Measurements from ENCODE around the gene ELL2. TPM values are rescaled to one million over a fixed set of nuclear protein-coding genes. Genes with fewer than 3 reads are reported as not detected.
A peak's percentile ranks its signal among the peaks of the same experiment; 100 is the strongest.
"Not testable (repeated sequence)": the region's sequence is repeated elsewhere in the genome, so short reads cannot be mapped to it uniquely, and the experiment has no call there.

ELL2 gene
- polyA plus RNA-seq, 1 donor, result 49.4 TPM

DNA sequence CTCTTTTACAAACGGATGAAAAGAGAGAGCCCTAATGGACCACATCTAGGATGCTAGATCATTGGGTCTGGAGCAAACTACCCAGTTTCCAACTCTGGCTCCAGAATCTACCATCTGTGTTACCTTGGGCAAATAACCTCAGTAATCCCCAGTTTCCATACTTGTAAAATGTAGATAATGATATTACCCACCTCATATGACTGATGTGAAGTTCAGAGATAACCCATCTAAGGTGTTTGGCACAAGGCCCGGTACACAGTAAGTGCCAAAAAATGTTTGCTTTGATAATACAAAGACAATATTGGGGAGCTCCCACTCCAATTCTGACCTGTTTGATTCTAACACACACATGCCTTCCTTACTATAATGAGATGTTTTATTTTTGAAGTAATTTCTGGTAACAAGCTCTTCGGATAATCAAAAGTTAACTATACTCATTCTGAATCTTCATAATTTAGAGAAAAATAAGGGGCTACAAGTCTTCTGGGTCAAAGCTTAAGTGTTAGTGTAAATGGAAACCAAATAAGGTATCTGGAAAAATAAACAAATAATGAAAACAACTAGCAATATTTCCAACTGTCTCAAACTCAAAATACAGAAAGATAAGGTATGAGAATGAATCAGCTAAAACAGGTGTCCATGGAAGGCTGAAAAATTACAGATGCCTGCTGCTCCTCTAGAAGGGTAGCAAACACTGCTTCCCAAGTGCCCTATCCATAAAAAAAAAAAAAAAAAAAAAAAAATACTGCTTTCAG is 30.4 kb downstream of the ELL2 start:
- Histone ChIP-seq H3K27ac (ENCODE audit: low read length) (no peak overlapping the region), H3K36me3 (ENCODE audit: control insufficient read depth, insufficient read depth, low read length) (no peaks in the 10 kb centered on the region), H3K4me3 (ENCODE audit: low read length) (no peak overlapping the region), H3K9me3 (ENCODE audit: control insufficient read depth, low read depth, low read length) (no peaks in the 10 kb centered on the region), H3K27me3 (ENCODE audit: control insufficient read depth, insufficient read depth, low read length) (no peaks in the 10 kb centered on the region), H3K4me1 (ENCODE audit: control insufficient read depth, insufficient read depth, low read length) (peaks cover 9% of the 10 kb centered on the region)
- no peak for DNase-seq
- WGBS (ENCODE audit: insufficient coverage, low lambda C conversion rate), result 80% methylated on average over 2 of the region's 3 CpGs

DNA sequence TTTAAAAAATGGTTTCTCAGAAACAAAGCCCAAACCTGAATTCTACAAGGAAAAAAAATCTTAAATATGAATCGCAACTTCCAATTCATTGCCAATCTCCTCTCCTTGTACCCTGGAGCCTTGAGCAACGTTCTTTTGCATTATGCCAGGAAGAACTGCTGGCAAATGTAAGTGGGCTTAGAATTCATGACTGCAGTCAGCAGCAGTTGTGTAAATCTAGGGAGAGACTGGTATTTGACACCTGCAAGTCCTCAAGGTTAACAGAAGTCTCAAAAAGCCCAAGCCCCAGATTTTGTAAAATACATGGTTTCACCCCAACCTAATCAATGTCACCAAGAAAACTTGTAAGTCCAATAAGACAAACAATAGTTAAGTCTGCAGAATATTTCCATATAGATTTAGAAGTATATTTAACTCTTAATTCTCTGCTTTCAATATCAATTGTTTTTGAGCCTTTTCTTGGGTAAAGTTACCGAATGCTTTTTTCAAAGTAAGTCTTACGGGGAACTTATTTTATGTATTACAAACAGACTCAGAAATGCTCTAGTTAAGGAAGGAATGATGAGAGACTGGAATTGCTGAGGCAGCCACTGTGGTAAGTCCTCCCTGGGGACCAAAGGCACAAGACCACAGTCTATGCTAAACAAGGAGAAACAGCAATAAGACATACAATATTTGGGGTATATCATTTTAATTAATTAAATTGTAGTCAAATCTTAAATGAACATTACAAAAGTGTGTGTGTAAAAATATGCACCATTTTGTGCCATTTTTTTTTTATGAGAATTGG is 31.3 kb downstream of the ELL2 start:
- Histone ChIP-seq H3K27me3 (ENCODE audit: control insufficient read depth, insufficient read depth, low read length) (no peaks in the 10 kb centered on the region), H3K9me3 (ENCODE audit: control insufficient read depth, low read depth, low read length) (no peaks in the 10 kb centered on the region), H3K27ac (ENCODE audit: low read length) (no peak overlapping the region), H3K4me1 (ENCODE audit: control insufficient read depth, insufficient read depth, low read length) (peaks cover 12% of the 10 kb centered on the region), H3K4me3 (ENCODE audit: low read length) (no peak overlapping the region), H3K36me3 (ENCODE audit: control insufficient read depth, insufficient read depth, low read length) (no peaks in the 10 kb centered on the region)
- no peak for DNase-seq
- 100% methylated on average over 2 of the region's 4 CpGs for WGBS (ENCODE audit: insufficient coverage, low lambda C conversion rate)

DNA sequence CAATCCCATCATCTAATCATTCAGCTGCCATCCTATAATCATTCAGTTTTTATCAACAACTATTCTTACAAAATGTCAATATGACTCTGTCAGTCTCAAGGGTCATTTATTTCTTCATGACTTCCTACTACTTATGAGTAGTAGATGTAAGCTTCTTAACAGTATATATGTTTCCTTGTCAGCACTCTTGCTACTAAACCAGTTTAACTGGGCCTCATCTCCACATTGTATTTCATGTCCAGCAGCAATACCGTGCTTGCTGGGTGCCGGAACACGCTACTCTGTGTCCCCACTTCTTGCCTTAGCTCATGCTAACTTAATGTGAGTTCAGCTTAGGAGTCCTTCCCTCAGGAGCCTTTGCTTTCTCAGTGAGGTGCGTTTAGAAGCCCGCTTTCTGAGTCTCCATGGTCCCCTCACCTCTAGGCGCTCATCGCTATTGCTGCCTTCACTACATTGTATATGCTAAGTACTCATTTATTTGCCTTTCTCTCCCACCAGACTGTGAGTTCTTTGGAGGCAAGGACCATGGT is 32.9 kb downstream of the ELL2 start:
- DNase-seq, result peak; percentile 21 to 51
- WGBS (ENCODE audit: insufficient coverage, low lambda C conversion rate), result 100% methylated on average over 2 of the region's 7 CpGs
- Histone ChIP-seq H3K4me3 (ENCODE audit: low read length) (no peak overlapping the region), H3K27ac (ENCODE audit: low read length) (no peak overlapping the region), H3K36me3 (ENCODE audit: control insufficient read depth, insufficient read depth, low read length) (no peaks in the 10 kb centered on the region), H3K4me1 (ENCODE audit: control insufficient read depth, insufficient read depth, low read length) (peaks cover 17% of the 10 kb centered on the region), H3K9me3 (ENCODE audit: control insufficient read depth, low read depth, low read length) (no peaks in the 10 kb centered on the region), H3K27me3 (ENCODE audit: control insufficient read depth, insufficient read depth, low read length) (no peaks in the 10 kb centered on the region)

DNA sequence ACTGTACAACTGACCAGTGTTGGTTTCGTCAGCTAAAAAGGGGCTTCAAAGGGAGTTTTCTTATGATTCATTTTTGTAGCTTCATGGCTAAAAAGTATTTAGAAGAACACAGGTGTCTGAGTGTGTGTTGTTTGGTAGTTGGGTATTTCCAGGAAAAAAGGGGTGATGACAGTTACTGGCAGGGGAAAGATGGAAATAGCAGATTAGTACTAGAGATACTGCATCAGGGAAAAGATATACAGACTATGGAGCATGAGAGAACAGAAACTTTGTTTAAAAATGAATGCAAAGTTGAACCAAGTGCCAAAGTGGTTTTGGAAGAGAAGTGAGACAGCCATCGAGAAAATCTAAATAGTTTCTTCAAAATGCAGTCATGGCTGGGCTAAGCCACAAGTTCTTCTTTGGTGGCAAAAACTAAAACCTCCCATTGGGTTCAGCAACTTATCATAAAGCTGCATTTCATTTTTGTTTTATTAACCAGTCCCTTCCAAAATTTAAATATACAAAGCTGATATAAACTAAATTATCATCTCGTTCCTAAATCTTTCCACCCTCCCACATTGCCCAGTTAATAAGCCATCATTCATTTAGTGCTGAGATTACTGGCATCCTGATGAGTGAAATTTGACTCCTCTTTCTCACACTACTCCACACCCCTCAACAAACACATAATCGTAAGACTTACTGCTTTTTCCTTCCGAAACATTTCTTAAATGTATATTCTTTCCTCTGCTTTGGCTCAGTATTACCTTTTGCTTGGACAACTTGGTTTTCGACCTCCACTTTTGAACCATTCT is 33.5 kb downstream of the ELL2 start:
- Histone ChIP-seq H3K27me3 (ENCODE audit: control insufficient read depth, insufficient read depth, low read length) (no peaks in the 10 kb centered on the region), H3K4me3 (ENCODE audit: low read length) (no peak overlapping the region), H3K36me3 (ENCODE audit: control insufficient read depth, insufficient read depth, low read length) (no peaks in the 10 kb centered on the region), H3K27ac (ENCODE audit: low read length) (no peak overlapping the region), H3K9me3 (ENCODE audit: control insufficient read depth, low read depth, low read length) (no peaks in the 10 kb centered on the region), H3K4me1 (ENCODE audit: control insufficient read depth, insufficient read depth, low read length) (peaks cover 23% of the 10 kb centered on the region)
- no peak for DNase-seq
- WGBS (ENCODE audit: insufficient coverage, low lambda C conversion rate), result 86% methylated on average over 3 of the region's 6 CpGs

DNA sequence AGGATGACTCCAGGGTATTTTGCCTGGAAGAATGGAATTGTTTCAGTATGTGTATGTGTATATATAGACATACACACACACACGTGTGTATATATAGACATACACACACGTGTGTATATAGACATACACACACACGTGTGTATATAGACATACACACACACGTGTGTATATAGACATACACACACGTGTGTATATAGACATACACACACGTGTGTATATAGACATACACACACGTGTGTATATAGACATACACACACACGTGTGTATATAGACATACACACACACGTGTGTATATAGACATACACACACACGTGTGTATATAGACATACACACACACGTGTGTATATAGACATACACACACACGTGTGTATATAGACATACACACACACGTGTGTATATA is 34.4 kb downstream of the ELL2 start:
- not testable (repeated sequence) for H3K27me3 ChIP-seq (ENCODE audit: control insufficient read depth, insufficient read depth, low read length); DNase-seq; H3K9me3 ChIP-seq (ENCODE audit: control insufficient read depth, low read depth, low read length); H3K27ac ChIP-seq (ENCODE audit: low read length); H3K4me3 ChIP-seq (ENCODE audit: low read length); H3K36me3 ChIP-seq (ENCODE audit: control insufficient read depth, insufficient read depth, low read length)
- no CpG with 5 or more reads among the region's 13 CpGs for WGBS (ENCODE audit: insufficient coverage, low lambda C conversion rate)
- peaks cover 27% of the 10 kb centered on the region for H3K4me1 ChIP-seq (ENCODE audit: control insufficient read depth, insufficient read depth, low read length)

DNA sequence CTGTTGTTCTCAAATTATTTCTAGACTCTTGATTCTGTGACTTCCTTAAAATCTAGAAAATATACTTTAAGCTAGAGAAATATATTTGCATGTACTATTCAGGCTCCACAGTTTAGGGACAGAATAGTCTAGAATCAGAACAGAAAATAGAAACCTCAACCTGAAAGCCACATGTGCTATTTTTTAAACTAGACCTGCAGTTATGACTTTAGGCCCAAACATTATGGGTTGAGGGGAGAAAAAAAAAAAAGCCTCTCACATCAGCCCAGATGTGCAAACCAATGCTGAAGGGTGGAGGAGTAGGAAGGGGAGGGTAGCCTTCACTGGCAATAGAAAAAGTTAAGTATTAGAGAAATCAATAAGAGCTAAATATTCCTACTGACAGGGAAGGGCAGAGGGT is 35.7 kb downstream of the ELL2 start:
- H3K9me3 ChIP-seq (ENCODE audit: control insufficient read depth, low read depth, low read length), result no peaks in the 10 kb centered on the region
- no peaks in the 10 kb centered on the region for H3K36me3 ChIP-seq (ENCODE audit: control insufficient read depth, insufficient read depth, low read length)
- no peak overlapping the region for H3K27ac ChIP-seq (ENCODE audit: low read length)
- no peak for DNase-seq
- peaks cover 24% of the 10 kb centered on the region for H3K4me1 ChIP-seq (ENCODE audit: control insufficient read depth, insufficient read depth, low read length)
- H3K4me3 ChIP-seq (ENCODE audit: low read length), result no peak overlapping the region
- H3K27me3 ChIP-seq (ENCODE audit: control insufficient read depth, insufficient read depth, low read length), result no peaks in the 10 kb centered on the region

DNA sequence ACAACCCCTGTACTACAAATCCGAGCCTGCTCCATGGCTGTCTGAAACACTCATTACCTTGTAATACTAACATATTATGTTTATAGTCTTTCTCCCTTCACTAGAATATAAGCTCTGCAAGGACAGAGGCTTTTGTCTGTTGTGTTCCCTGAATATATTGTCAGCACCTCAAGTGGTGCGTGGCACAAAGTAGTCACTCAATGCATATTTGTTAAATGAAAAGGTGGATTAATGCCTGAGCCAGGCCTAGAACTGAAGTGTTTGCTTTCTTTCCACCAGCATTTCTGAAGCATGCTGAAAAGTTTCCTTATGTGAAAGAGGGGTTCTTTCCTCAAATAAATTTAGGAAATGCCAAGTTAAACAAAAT is 36.3 kb downstream of the ELL2 start:
- Histone ChIP-seq H3K36me3 (ENCODE audit: control insufficient read depth, insufficient read depth, low read length) (no peaks in the 10 kb centered on the region), H3K4me1 (ENCODE audit: control insufficient read depth, insufficient read depth, low read length) (peaks cover 24% of the 10 kb centered on the region), H3K27ac (ENCODE audit: low read length) (peak overlapping the region; percentile 25), H3K27me3 (ENCODE audit: control insufficient read depth, insufficient read depth, low read length) (no peaks in the 10 kb centered on the region), H3K9me3 (ENCODE audit: control insufficient read depth, low read depth, low read length) (no peaks in the 10 kb centered on the region), H3K4me3 (ENCODE audit: low read length) (no peak overlapping the region)
- DNase-seq, result no peak
- WGBS (ENCODE audit: insufficient coverage, low lambda C conversion rate), result 60% methylated on average over 1 of the region's 2 CpGs

DNA sequence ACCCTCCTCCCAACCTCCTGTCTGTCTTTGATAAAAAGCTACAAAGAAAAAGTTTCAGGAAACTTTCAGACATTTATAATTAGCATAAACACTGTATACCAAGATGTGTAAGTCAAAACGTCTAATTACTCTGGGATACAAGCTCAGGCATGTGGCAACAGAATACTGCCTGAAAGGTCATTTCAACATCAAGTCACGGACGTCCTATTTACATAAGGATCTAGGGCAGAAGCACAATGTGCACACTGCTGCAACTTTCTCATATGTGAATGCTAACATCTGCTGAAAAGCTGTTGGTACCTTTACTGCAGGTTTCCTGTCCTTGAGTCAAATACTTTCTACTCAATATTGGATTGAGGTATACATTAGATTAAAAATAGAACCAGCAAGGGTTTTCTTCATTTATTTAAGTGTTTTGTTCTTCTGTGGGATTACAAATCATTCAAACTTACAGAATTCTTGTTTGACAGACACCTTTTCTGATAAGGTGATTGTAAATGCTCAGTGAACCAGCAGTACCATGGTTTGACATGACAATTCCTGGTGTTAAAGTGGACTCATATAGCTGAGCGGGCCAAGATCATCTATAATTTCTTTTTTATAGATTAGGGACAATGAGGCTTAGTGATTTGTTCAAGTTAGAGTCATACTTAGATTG is 36.8 kb downstream of the ELL2 start:
- peak overlapping the region; percentile 25 for H3K27ac ChIP-seq (ENCODE audit: low read length)
- peak; percentile 64 to 72 for DNase-seq
- WGBS (ENCODE audit: insufficient coverage, low lambda C conversion rate), result no CpG with 5 or more reads among the region's 4 CpGs

DNA sequence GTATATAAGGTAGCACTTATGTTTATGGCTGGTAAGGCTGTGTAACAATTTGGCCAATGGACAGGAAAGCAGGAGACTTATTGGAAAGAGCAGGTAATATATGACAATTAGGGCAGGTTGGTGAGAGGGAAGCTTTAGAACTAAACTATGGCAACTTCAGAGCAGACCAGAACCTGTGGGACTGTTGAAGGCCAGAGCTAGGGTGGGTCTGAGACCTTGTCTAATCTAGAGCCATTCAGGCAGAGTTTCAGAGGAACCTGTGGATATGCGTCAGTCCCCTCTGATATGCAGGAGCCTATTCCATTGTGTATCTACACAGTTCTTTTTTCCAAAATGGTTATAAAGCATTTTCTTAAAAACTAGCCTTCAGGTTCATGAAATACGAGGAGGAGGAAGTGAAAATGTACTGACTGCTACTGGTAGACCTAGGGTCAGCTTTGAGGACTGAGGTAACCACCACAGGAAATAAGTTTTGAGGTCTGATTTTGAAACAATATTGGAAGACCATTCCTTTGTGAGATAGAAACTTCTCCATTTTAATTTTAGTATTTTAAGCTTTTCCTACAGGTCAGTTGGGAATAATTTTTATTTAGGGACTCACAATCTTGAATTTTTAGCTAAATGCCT is 37.6 kb downstream of the ELL2 start:
- Histone ChIP-seq H3K36me3 (ENCODE audit: control insufficient read depth, insufficient read depth, low read length) (no peaks in the 10 kb centered on the region), H3K27ac (ENCODE audit: low read length) (no peak overlapping the region), H3K9me3 (ENCODE audit: control insufficient read depth, low read depth, low read length) (no peaks in the 10 kb centered on the region), H3K27me3 (ENCODE audit: control insufficient read depth, insufficient read depth, low read length) (no peaks in the 10 kb centered on the region), H3K4me3 (ENCODE audit: low read length) (no peak overlapping the region), H3K4me1 (ENCODE audit: control insufficient read depth, insufficient read depth, low read length) (peaks cover 23% of the 10 kb centered on the region)
- WGBS (ENCODE audit: insufficient coverage, low lambda C conversion rate), result no CpG with 5 or more reads among the region's 2 CpGs
- no peak for DNase-seq

More for the DNA sequence above, 36.8 kb downstream of the ELL2 start:
- Histone ChIP-seq H3K27me3 (ENCODE audit: control insufficient read depth, insufficient read depth, low read length) (no peaks in the 10 kb centered on the region), H3K9me3 (ENCODE audit: control insufficient read depth, low read depth, low read length) (no peaks in the 10 kb centered on the region), H3K36me3 (ENCODE audit: control insufficient read depth, insufficient read depth, low read length) (no peaks in the 10 kb centered on the region), H3K4me3 (ENCODE audit: low read length) (no peak overlapping the region), H3K4me1 (ENCODE audit: control insufficient read depth, insufficient read depth, low read length) (peaks cover 24% of the 10 kb centered on the region)
